ENCODE results near the gene CRIP1.

Gene CRIP1

GRCh38 chr14:105452963-105453362 lies 33.7 kb upstream of the CRIP1 start:
- DNase-seq, result no peak

DNA sequence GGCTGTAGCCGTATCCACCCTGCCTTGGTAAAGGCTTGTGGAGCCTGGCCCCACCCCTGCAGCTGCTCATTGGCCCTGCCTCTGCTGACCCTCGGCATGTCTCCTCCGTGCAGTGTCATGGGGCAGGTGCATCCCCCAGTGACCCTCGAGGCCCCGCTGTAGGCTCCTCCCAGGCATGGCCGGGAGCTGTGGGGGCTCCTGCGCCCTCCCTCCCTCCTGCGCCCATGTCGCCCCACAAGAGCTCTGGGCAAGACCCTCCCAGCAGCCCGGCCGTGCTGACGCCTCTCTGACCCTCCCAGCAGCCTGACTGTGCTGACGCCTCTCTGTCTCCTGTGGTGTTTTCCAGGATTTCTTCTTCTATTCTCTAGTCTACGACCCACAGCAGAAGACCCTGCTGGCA lies 32.8 kb upstream of the CRIP1 start:
- DNase-seq, result no peak

DNA sequence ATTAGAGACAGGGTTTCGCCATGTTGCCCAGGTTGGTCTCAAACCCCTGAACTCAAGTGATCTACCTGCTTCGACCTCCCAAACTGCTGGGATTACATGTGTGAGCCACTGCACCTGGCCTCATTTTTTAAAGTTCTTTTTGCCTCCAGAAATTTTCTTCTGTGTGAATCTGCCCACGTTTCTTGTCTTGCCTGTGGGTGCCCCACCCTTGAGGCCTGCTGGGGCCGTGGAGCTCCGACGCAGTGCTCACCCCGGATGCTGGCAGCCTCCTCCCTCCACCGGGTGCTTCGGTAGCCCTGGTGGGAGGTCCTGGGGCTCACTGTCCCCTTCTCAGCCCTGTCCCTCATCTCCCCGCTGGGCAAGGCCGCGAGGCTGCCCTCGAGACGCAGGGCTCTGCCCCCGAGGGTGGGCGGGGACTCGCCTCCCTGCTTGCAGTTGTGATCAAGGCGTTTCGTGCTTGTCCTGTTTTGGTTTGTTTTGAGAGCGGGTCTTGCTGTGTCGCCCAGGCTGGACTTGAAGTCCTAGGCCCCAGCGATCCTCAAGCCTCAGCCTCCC lies 31.5 kb upstream of the CRIP1 start:
- no peak for DNase-seq

- DNase-seq, result no peak
Measured at GRCh38 chr14:105455766-105456660, 30.7 kb upstream of the CRIP1 start.

GRCh38 chr14:105456736-105457617 lies 29.7 kb upstream of the CRIP1 start:
- DNase-seq, result no peak

GRCh38 chr14:105458010-105458409 lies 28.7 kb upstream of the CRIP1 start:
- no peak for DNase-seq

- DNase-seq, result no peak
Measured at GRCh38 chr14:105458571-105458970, 28.1 kb upstream of the CRIP1 start.

DNA sequence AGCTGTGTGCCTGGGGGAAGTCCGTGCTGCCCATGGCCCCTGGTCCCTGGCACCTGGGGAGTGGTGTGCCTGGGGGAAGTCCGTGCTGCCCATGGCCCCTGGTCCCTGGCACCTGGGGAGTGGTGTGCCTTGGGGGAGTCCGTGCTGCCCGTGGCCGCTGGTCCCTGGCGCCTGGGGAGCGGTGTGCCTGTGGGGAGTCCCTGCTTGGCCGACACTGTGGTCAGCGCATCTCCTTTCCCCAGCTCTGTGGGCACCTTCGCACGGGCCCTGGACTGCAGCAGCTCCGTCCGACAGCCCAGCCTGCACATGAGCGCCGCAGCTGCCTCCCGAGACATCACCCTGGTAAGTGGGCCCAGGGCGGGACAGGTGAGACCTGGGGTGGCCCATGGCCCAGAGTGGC lies 26.6 kb upstream of the CRIP1 start:
- DNase-seq, result no peak

DNA sequence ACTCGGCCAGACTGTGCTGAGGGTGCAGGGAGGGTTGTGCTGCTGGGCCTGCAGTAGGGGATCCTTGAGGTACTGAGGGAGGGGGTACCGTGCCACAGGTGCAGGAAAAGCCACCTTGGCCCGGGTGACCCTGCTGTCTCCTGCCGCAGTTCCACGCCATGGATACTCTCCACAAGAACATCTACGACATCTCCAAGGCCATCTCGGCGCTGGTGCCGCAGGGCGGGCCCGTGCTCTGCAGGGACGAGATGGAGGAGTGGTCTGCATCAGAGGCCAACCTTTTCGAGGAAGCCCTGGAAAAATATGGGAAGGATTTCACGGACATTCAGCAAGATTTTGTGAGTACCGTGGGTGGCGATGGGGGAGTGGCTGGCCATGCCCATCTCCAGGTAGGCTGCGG lies 26.1 kb upstream of the CRIP1 start:
- no peak for DNase-seq

DNA sequence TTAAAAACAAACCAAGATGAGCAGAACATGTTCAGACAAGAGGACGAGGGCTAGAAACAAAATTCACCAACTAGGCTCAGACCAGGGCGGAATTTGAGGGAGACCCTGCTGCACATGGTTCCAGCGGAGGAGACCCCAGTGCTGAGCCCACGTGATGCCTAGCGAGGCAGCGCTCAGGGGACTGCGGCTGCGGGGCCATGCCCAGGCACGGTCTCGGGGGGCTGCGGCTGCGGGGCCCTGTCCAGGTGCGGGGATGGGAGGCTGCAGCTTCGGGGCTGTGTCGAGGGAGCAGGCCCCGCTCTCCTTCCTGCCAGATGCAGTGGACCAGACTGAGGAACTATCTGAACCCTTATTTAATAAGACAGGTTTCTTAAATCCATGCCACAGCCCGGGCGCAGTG lies 24.8 kb upstream of the CRIP1 start:
- DNase-seq, result no peak

DNA sequence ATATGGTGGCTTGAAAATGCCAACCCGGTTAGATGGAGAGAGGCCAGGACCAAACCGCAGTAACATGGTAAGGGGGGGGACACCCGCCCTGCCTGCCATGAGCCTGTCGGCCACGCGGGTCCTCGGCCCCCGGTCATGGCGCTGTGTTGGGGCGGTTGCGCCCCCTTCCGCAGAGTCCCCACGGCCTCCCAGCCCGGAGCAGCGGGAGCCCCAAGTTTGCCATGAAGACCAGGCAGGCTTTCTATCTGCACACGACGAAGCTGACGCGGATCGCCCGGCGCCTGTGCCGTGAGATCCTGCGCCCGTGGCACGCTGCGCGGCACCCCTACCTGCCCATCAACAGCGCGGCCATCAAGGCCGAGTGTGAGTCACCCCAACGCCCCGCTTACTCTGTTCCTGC lies 22.2 kb upstream of the CRIP1 start:
- DNase-seq, result no peak

GRCh38 chr14:105465209-105466031 lies 21.3 kb upstream of the CRIP1 start:
- no peak for DNase-seq

- no peak for DNase-seq
Measured at GRCh38 chr14:105466531-105467248, 20.0 kb upstream of the CRIP1 start.

GRCh38 chr14:105467249-105467941 lies 19.3 kb upstream of the CRIP1 start:
- no peak for DNase-seq

DNA sequence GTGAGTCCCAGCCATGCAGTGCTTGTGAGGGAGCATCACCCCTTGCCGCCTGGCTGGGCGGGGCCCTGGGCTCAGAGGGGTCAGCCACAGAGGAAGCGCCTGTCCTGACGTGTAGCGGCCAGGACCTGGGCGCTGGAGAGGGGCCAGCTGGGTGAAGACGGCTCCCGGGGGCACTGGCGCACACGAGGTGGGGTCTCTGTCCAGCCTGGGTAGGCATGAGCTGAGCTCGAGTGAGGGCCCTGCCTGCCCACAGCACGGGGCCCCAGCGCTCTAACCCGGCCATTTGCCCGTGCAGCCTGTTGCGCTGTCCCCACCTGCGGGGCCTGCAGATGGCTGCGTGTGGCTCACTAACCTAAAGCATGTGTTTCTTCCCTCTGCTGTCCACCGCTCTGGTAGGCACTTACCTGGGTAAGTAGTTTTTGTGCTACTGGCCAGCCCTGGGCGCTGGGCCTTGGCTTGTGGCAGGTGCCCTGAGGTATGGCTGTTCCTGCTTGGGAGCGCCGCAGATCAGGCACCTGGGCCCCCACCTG lies 18.7 kb upstream of the CRIP1 start:
- no peak for DNase-seq

DNA sequence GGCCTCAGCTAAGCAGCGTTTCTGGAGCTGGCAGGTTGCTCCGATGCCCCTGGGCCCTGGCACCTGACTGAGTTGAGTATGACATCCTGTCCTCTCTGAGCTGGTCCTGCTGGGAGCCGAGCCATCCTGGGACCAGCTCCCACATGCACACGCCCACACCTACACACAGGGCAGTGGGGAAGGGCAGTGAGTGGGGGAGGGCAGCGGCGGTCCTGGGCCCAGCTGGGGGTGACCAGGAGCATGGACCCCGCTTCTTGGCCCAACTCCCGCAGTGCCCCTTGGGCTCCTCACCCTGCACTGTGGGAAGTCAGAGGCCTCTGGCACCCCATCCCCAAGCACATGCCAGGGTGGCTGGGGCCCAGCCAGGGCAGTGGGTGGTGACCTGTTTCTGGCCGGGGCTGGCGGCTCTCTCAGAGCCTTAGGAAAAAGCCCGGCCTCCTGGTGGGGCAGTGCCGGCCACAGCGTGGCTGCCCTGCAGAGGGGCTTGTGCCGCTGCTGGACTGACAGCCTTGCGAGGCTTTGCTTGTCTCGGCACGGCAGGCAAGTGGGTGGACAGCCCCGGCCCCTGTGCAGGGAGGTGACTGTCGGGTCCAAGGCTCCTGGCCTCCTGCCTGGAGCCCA lies 18.0 kb upstream of the CRIP1 start:
- DNase-seq, result no peak

- no peak for DNase-seq
Measured at GRCh38 chr14:105469456-105470349, 17.0 kb upstream of the CRIP1 start.

DNA sequence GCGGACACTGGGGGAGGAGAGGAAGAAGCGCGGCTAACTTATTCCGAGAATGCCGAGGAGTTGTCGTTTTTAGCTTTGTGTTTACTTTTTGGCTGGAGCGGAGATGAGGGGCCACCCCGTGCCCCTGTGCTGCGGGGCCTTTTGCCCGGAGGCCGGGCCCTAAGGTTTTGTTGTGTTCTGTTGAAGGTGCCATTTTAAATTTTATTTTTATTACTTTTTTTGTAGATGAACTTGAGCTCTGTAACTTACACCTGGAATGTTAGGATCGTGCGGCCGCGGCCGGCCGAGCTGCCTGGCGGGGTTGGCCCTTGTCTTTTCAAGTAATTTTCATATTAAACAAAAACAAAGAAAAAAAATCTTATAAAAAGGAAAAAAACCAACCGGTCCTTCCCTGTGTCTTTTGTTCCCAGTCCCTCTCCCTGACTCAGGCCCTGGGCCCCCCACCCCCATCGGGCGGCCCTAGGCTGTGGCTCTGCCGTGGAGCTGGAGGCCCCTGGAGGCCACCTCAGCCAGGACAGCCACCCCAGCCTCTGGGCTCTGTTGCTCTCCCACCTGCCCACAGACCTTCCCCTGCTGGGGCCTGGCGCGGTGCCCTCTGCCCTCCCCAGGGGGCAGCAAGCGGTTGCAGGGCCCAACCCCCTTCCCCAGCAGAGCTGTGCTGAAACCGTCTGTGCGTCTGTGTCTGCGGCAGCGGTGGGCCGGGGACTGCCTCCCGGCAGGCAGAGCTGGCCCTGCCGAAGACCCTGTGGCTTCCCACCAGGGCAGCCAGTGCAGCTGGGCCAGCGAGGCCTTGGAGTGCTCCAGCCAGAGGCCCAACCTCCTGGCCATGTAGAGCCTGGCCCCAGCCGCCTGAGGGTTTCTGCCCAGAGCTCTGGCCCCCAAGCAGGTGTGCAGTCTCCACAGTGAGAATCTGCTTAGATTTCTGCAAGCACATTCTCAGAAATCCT lies 16.1 kb upstream of the CRIP1 start:
- DNase-seq, result no peak

All from stimulated activated CD4-positive, alpha-beta T cell treated with anti-CD3 and anti-CD28 coated beads, Interleukin-4, amount 100 ng/mL, for 24 hours (primary cell).